WERI-Rb-1 (cell line): Measurements from ENCODE around the gene ALDH1A1.

Experiments used
- DNase-seq: peaks from one replicate; pipeline ENCODE4 v3.0.0-alpha.2; 2020
- H3K27ac ChIP-seq: fragments of 250-450 bp; sonication (Bioruptor Pico); 2 replicates; pipeline ENCODE4 v1.5.1; 2020; ENCODE audit warnings: mild to moderate bottlenecking, moderate library complexity
- H3K27me3 ChIP-seq: fragments of 250-450 bp; sonication (Bioruptor Pico); 2 replicates; pipeline ENCODE4 v1.5.1; 2021; ENCODE audit warnings: mild to moderate bottlenecking, low read depth, moderate library complexity; ENCODE audit not compliant: insufficient read depth, severe bottlenecking
- H3K36me3 ChIP-seq: fragments of 250-450 bp; sonication (Bioruptor Pico); 2 replicates; pipeline ENCODE4 v1.5.1; 2020; ENCODE audit warnings: mild to moderate bottlenecking, moderate library complexity
- H3K4me3 ChIP-seq: 2 replicates; pipeline ENCODE4 v1.5.1; 2011; ENCODE audit warnings: low read depth, mild to moderate bottlenecking, control low read depth, low read length
- H3K9me3 ChIP-seq: fragments of 250-450 bp; sonication (Bioruptor Pico); 2 replicates; pipeline ENCODE4 v1.5.1; 2021; ENCODE audit warnings: mild to moderate bottlenecking, moderate library complexity; ENCODE audit not compliant: severe bottlenecking
- TF ChIP-seq, protein P1 (sequence below): IDR thresholded peaks from 2 replicates; pipeline ENCODE4 v1.5.1; 2011; ENCODE audit warnings: low read depth, mild to moderate bottlenecking, control low read depth, inconsistent platforms, low read length

ALDH1A1 gene

DNA sequence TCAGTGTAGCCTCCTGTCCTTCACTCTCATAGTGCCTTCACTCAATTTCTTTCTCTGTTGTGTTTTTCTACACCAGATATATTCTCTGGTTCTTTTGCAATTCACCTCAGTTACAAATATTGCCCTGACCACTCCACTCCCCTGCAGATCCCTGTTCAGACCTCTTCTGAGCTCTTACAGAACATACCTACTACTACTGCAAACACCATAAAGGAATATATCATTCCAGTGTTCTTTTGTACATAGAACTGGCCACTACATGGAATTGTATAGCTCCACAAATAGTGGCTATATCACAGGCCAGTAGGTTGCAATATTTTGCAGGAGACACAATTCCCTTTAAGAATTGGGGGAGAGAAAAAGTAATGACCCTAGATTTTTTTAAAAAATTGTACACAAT, 21.0 kb downstream of the ALDH1A1 start:
- no peak overlapping the region for H3K27ac ChIP-seq
- H3K36me3 ChIP-seq, result no peaks in the 10 kb centered on the region
- H3K27me3 ChIP-seq, result no peaks in the 10 kb centered on the region
- no peaks in the 10 kb centered on the region for H3K9me3 ChIP-seq
- TF ChIP-seq, protein P1, sequence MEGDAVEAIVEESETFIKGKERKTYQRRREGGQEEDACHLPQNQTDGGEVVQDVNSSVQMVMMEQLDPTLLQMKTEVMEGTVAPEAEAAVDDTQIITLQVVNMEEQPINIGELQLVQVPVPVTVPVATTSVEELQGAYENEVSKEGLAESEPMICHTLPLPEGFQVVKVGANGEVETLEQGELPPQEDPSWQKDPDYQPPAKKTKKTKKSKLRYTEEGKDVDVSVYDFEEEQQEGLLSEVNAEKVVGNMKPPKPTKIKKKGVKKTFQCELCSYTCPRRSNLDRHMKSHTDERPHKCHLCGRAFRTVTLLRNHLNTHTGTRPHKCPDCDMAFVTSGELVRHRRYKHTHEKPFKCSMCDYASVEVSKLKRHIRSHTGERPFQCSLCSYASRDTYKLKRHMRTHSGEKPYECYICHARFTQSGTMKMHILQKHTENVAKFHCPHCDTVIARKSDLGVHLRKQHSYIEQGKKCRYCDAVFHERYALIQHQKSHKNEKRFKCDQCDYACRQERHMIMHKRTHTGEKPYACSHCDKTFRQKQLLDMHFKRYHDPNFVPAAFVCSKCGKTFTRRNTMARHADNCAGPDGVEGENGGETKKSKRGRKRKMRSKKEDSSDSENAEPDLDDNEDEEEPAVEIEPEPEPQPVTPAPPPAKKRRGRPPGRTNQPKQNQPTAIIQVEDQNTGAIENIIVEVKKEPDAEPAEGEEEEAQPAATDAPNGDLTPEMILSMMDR, result no peak
- no peak for DNase-seq
- H3K4me3 ChIP-seq, result no peak overlapping the region

DNA sequence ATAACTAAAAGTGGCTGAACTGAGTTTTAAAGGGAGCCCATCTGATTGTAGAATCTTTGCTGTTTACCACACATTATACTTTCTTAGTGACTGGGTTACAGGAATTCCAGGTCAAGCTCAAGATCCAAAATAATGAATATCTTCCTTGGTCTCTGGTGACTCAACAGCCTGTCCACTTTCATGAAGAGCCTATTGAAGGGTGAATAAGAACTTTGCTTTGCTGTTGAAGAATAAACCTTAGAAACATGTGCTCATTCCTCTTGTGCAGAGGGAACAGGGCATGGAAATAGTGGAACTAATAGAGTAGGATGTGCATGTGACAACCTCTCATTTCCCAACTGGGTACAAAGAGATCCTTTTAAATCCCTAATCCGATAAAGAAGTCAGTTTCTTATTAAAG, 21.4 kb downstream of the ALDH1A1 start:
- Histone ChIP-seq H3K4me3 (no peak overlapping the region), H3K27me3 (no peaks in the 10 kb centered on the region), H3K36me3 (no peaks in the 10 kb centered on the region), H3K9me3 (no peaks in the 10 kb centered on the region), H3K27ac (no peak overlapping the region)
- DNase-seq, result no peak
- TF ChIP-seq, protein P1, result no peak

DNA sequence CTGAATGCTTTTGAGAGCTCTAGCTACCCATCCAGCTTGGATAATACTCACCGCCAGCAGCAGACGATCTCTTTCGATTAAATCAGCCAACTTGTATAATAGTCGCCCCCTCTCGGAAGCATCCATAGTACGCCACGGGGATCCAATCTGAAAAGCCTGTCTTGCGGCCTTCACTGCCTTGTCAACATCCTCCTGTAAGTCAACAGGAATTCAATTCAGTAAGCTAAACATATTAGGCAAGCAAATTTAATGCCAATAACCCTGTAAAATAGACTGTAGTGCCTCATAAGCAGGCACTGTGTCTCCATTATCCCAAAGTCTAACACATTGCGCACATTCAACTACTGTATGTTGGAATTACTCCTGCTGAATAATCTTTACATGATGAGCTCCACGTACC, 22.0 kb downstream of the ALDH1A1 start:
- TF ChIP-seq, protein P1, result no peak
- no peaks in the 10 kb centered on the region for H3K36me3 ChIP-seq
- H3K27me3 ChIP-seq, result no peaks in the 10 kb centered on the region
- DNase-seq, result no peak
- no peak overlapping the region for H3K4me3 ChIP-seq
- no peaks in the 10 kb centered on the region for H3K9me3 ChIP-seq
- no peak overlapping the region for H3K27ac ChIP-seq

DNA sequence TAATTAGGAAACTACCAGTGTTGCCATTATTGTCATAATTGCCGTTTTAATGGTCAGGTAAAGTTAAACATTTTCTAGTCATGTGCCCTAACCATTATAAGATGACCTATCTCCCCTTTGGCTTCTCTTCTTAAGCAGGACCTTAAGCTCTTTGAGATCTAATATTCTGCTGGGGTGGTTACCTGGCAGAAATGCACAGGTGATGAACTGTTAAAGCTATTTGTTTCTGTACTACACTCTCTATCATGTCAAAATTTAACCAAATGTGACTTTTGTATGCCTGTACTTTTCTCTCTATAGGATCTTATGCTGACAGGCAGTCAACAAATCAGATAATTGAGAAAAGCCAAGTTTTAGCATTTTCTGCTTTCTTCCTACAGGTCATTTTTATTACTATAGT, 23.3 kb downstream of the ALDH1A1 start:
- no peak for DNase-seq
- H3K9me3 ChIP-seq, result no peaks in the 10 kb centered on the region
- H3K27ac ChIP-seq, result no peak overlapping the region
- no peaks in the 10 kb centered on the region for H3K36me3 ChIP-seq
- H3K4me3 ChIP-seq, result no peak overlapping the region
- no peaks in the 10 kb centered on the region for H3K27me3 ChIP-seq
- TF ChIP-seq, protein P1, result no peak

DNA sequence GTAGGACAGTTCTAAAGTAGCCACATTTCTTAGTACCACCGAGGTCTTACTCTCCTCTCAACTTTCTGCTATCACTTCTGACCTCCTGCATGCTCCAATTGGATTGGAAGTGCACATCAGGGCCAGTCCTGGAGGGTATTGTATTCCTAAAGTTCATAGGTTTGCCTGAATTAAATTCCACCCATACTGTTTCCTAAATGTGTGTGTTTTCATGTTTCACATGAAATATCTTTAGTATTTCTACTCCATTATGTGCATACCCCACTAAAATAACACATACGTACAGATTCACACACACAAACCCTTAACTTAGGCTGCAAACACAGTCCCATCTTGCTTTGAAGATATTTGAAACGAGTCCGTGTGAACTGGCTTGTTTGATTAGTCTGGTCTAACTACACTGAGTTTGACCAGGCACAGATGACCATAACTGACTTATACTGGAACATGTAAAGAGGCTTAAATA, 24.8 kb downstream of the ALDH1A1 start:
- Histone ChIP-seq H3K9me3 (no peaks in the 10 kb centered on the region), H3K4me3 (no peak overlapping the region), H3K27me3 (no peaks in the 10 kb centered on the region), H3K36me3 (no peaks in the 10 kb centered on the region), H3K27ac (no peak overlapping the region)
- DNase-seq, result no peak
- TF ChIP-seq, protein P1, result no peak

DNA sequence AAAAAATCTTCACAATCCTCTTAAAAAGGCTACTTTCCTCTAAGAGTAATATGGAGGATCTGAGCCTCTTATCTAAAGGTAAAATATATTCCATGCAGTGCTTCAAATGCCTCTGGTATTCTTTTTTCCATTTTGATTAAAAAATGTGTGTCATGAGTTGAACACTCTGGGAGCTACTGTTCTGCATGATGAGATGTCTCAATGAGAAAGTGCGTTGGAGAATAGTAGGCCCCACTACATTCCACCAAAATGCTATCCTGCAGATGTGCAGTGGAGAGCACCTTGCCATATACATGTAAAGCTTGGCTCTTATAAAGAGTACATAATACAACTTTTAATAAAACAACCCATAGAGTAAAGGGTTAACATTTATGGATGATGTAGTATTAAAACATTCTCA, 26.3 kb downstream of the ALDH1A1 start:
- Histone ChIP-seq H3K4me3 (no peak overlapping the region), H3K27me3 (no peaks in the 10 kb centered on the region), H3K9me3 (no peaks in the 10 kb centered on the region), H3K36me3 (no peaks in the 10 kb centered on the region), H3K27ac (no peak overlapping the region)
- no peak for DNase-seq
- TF ChIP-seq, protein P1, result no peak
